Tibial nerve (tissue), 3 donors: ENCODE results near the gene CALY.

Experiments
- CTCF ChIP-seq, 5 experiments: fragments of 200-600 bp in 3 of 5; fragments of 450-650 bp in 2 of 5; sonication (generic) in 3 of 5; IDR thresholded peaks; one replicate each; pipeline ENCODE4 v1.5.1; 2016 to 2019; ENCODE audit warnings: antibody characterized with exemption in 5 of 5, mild to moderate bottlenecking in 3 of 5, moderate library complexity in 2 of 5
- POLR2A ChIP-seq, 2 donors: fragments of 450-650 bp; IDR thresholded peaks; one replicate each; pipeline ENCODE4 v1.6.1; 2017; ENCODE audit warnings: antibody characterized with exemption in 2 of 2, mild to moderate bottlenecking in 2 of 2, moderate library complexity in 2 of 2

GRCh38 chr10:133299224-133299623 is 37.5 kb downstream of the CALY start:
- TF ChIP-seq CTCF (IDR thresholded peaks at IDR 0.05) (no peak), POLR2A (IDR thresholded peaks at IDR 0.05) (no peak)
